ENCODE measurements around the gene MYO1D.

- TF ChIP-seq ZNF219 (CRISPR knock-in tag; IDR thresholded peaks at IDR 0.05; ENCODE audit: borderline replicate concordance), result no peak
- TF ChIP-seq ZNF121 (CRISPR knock-in tag; IDR thresholded peaks at IDR 0.05), result no peak
- no peak for TF ChIP-seq ZNF512 (CRISPR knock-in tag; IDR thresholded peaks at IDR 0.05; ENCODE audit: borderline replicate concordance)
- TF ChIP-seq ZNF423 (CRISPR knock-in tag; IDR thresholded peaks at IDR 0.05), result no peak
- TF ChIP-seq JUN (CRISPR knock-in tag; IDR thresholded peaks at IDR 0.05), result no peak
- no peak for TF ChIP-seq CTCF (IDR thresholded peaks at IDR 0.05)
- no peak for TF ChIP-seq HMGXB4 (CRISPR knock-in tag; IDR thresholded peaks at IDR 0.05)
- TF ChIP-seq GABPB1 (CRISPR knock-in tag; IDR thresholded peaks at IDR 0.05), result no peak
- no peak for TF ChIP-seq EMX1 (CRISPR knock-in tag; IDR thresholded peaks at IDR 0.05)
- no peak for TF ChIP-seq IRF1 (CRISPR knock-in tag; IDR thresholded peaks at IDR 0.05)
- TF ChIP-seq USF1 (CRISPR knock-in tag; IDR thresholded peaks at IDR 0.05), result no peak
- TF ChIP-seq MXD4 (CRISPR knock-in tag; IDR thresholded peaks at IDR 0.05; ENCODE audit: borderline replicate concordance), result no peak
- no peak for TF ChIP-seq ATF2 (CRISPR knock-in tag; IDR thresholded peaks at IDR 0.05; ENCODE audit: borderline replicate concordance, low read depth)
These were observed 6.8 kb downstream of the MYO1D start for GRCh38 chr17:32870027-32870670.
